Neural cell (in vitro differentiated cells): ENCODE measurements around the gene CHRDL2. TPM values are rescaled to one million over a fixed set of nuclear protein-coding genes. Genes with fewer than 3 reads are reported as not detected.

Source experiments
- H2AFZ ChIP-seq: fragments of 200-600, 300-800 bp; sonication (generic), shearing (Covaris generic); 2 replicates; pipeline ENCODE4 v1.6.0; 2014; ENCODE audit warnings: low read depth, mild to moderate bottlenecking, antibody characterized with exemption, low read length, moderate library complexity
- H3F3A ChIP-seq: fragments of 200-600 bp; shearing (Covaris generic); 2 replicates; pipeline ENCODE4 v1.6.1; 2016; ENCODE audit warnings: mild to moderate bottlenecking, moderate library complexity, mixed read lengths, antibody characterized with exemption, low read length; ENCODE audit not compliant: insufficient read depth, poor library complexity, severe bottlenecking
- H3K27ac ChIP-seq: fragments of 200-600, 300-800 bp; sonication (generic), shearing (Covaris generic); 2 replicates; pipeline ENCODE4 v1.5.1; 2014; ENCODE audit warnings: mild to moderate bottlenecking, low read length, moderate library complexity
- H3K27me3 ChIP-seq: fragments of 300-800, 200-600 bp; sonication (generic), shearing (Covaris generic); 2 replicates; pipeline ENCODE4 v1.6.0; 2014; ENCODE audit warnings: mild to moderate bottlenecking, low read depth, low read length, moderate library complexity; ENCODE audit not compliant: insufficient read depth
- H3K36me3 ChIP-seq: fragments of 300-800, 200-600 bp; sonication (generic), shearing (Covaris generic); 2 replicates; pipeline ENCODE4 v1.5.1; 2014; ENCODE audit warnings: mild to moderate bottlenecking, antibody characterized with exemption, low read length, moderate library complexity; ENCODE audit not compliant: insufficient read depth
- H3K4me2 ChIP-seq: fragments of 300-800, 200-600 bp; sonication (generic), shearing (Covaris generic); 2 replicates; pipeline ENCODE4 v1.6.0; 2014; ENCODE audit warnings: mild to moderate bottlenecking, low read length
- H3K4me3 ChIP-seq: fragments of 300-800, 200-600 bp; sonication (generic), shearing (Covaris generic); 2 replicates; pipeline ENCODE4 v1.5.1; 2014; ENCODE audit warnings: mild to moderate bottlenecking, low read length, moderate library complexity
- H3K79me2 ChIP-seq: fragments of 200-600 bp; shearing (Covaris generic); replicated peaks from 2 replicates; pipeline ENCODE4 v1.6.0; 2014; ENCODE audit warnings: mild to moderate bottlenecking, low read length, moderate library complexity; ENCODE audit not compliant: insufficient read depth
- H3K9ac ChIP-seq: fragments of 300-800, 200-600 bp; sonication (generic), shearing (Covaris generic); 2 replicates; pipeline ENCODE4 v1.6.1; 2016; ENCODE audit warnings: mild to moderate bottlenecking, low read length, mixed read lengths
- H3K9me2 ChIP-seq: fragments of 200-600 bp; shearing (Covaris generic); 2 replicates; pipeline ENCODE4 v1.6.1; 2016; ENCODE audit warnings: mild to moderate bottlenecking, low read length, mixed read lengths; ENCODE audit not compliant: insufficient read depth
- H3K9me3 ChIP-seq: fragments of 200-600, 300-800 bp; sonication (generic), shearing (Covaris generic); 2 replicates; pipeline ENCODE4 v1.6.1; 2016; ENCODE audit warnings: mild to moderate bottlenecking, mixed run types, low read length, moderate library complexity, mixed read lengths
- H4K20me1 ChIP-seq: fragments of 200-600 bp; shearing (Covaris generic); 2 replicates; pipeline ENCODE4 v1.6.1; 2016; ENCODE audit warnings: mild to moderate bottlenecking, mixed run types; ENCODE audit not compliant: insufficient read depth
- CTCF ChIP-seq: fragments of 450-650 bp; IDR thresholded peaks from 2 replicates; pipeline ENCODE4 v1.5.1; 2014; ENCODE audit warnings: antibody characterized with exemption, mild to moderate bottlenecking, moderate library complexity; ENCODE audit not compliant: poor library complexity, severe bottlenecking
- EP300 ChIP-seq: fragments of 450-650 bp; conservative IDR thresholded peaks from 2 replicates; pipeline ENCODE4 v1.6.1; 2014; ENCODE audit warnings: antibody characterized with exemption, mild to moderate bottlenecking, moderate library complexity; ENCODE audit not compliant: poor library complexity, severe bottlenecking
- EZH2 ChIP-seq: fragments of 200-600, 300-800 bp; shearing (Covaris generic), sonication (generic); IDR thresholded peaks from 2 replicates; pipeline ENCODE4 v1.6.1; 2014; ENCODE audit warnings: antibody characterized with exemption, low read length, borderline replicate concordance, mild to moderate bottlenecking; ENCODE audit not compliant: insufficient read depth, poor library complexity, severe bottlenecking
- MXI1 ChIP-seq: fragments of 450-650 bp; conservative IDR thresholded peaks from 2 replicates; pipeline ENCODE4 v1.6.1; 2014; ENCODE audit warnings: antibody characterized with exemption, mild to moderate bottlenecking; ENCODE audit not compliant: poor library complexity, severe bottlenecking
- POLR2AphosphoS5 ChIP-seq: IDR thresholded peaks from 2 replicates; pipeline ENCODE4 v1.6.1; 2012
- RAD21 ChIP-seq: fragments of 450-650 bp; conservative IDR thresholded peaks from 2 replicates; pipeline ENCODE4 v1.6.1; 2014; ENCODE audit warnings: antibody characterized with exemption, mild to moderate bottlenecking, moderate library complexity
- REST ChIP-seq: IDR thresholded peaks from 2 replicates; pipeline ENCODE4 v1.6.1; 2012; ENCODE audit warnings: borderline replicate concordance
- SMC3 ChIP-seq: fragments of 450-650 bp; conservative IDR thresholded peaks from 2 replicates; pipeline ENCODE4 v1.6.1; 2014; ENCODE audit warnings: antibody characterized with exemption, mild to moderate bottlenecking, moderate library complexity; ENCODE audit not compliant: poor library complexity
- TAF1 ChIP-seq: IDR thresholded peaks from 2 replicates; pipeline ENCODE4 v1.6.1; 2012; ENCODE audit warnings: low read depth
- polyA plus RNA-seq: library from polyadenylated mRNA; depleted of rRNA; stranded (reverse); fragments of >200 nt; gene quantifications from 2 replicates; pipeline ENCODE4 v1.2.3, GENCODE V29; 2014

CHRDL2 gene
- polyA plus RNA-seq, 1 donor from 2014 or later, result not detected

- Histone ChIP-seq H3K36me3 (no peaks in the 10 kb centered on the region), H3F3A (no peaks in the 10 kb centered on the region), H2AFZ (no peak overlapping the region), H4K20me1 (no peaks in the 10 kb centered on the region), H3K9ac (no peak overlapping the region), H3K9me2 (no peaks in the 10 kb centered on the region), H3K27ac (no peak overlapping the region), H3K4me3 (no peak overlapping the region), H3K27me3 (no peaks in the 10 kb centered on the region), H3K4me2 (no peak overlapping the region), H3K79me2 (no peaks in the 10 kb centered on the region), H3K9me3 (no peaks in the 10 kb centered on the region)
- TF ChIP-seq EZH2 (no peak), REST (no peak), SMC3 (no peak), RAD21 (no peak), TAF1 (no peak), MXI1 (no peak)
Observed at GRCh38 chr11:74707602-74708510, 23.4 kb downstream of the CHRDL2 start.

- no peaks in the 10 kb centered on the region for H3K9me3 ChIP-seq
- no peaks in the 10 kb centered on the region for H3F3A ChIP-seq
- TF ChIP-seq SMC3 (no peak), TAF1 (no peak), EP300 (no peak), MXI1 (no peak), EZH2 (no peak), POLR2AphosphoS5 (no peak), RAD21 (no peak), REST (no peak), CTCF (no peak)
- H3K36me3 ChIP-seq, result no peaks in the 10 kb centered on the region
- H3K27ac ChIP-seq, result no peak overlapping the region
- H3K9me2 ChIP-seq, result no peaks in the 10 kb centered on the region
- H4K20me1 ChIP-seq, result no peaks in the 10 kb centered on the region
- no peak overlapping the region for H2AFZ ChIP-seq
- H3K4me2 ChIP-seq, result no peak overlapping the region
- no peak overlapping the region for H3K9ac ChIP-seq
- no peaks in the 10 kb centered on the region for H3K79me2 ChIP-seq
- no peaks in the 10 kb centered on the region for H3K27me3 ChIP-seq
- no peak overlapping the region for H3K4me3 ChIP-seq
Observed at GRCh38 chr11:74707182-74707581, 24.0 kb downstream of the CHRDL2 start.
